ENCODE data around the gene APOL4. TPM values are rescaled to one million over a fixed set of nuclear protein-coding genes. Genes with fewer than 3 reads are reported as not detected.
A peak's percentile ranks its signal among the peaks of the same experiment; 100 is the strongest.
"Not testable (repeated sequence)": the region's sequence is repeated elsewhere in the genome, so short reads cannot be mapped to it uniquely, and the experiment has no call there.

Gene APOL4
- total RNA-seq, 1 experiment from 2014 or later, result not detected

- DNase-seq (ENCODE audit: low read depth), result no peak
These were observed 18.2 kb downstream of the APOL4 start for GRCh38 chr22:36183446-36183845.

GRCh38 chr22:36182857-36183256 lies 18.8 kb downstream of the APOL4 start:
- no peak for DNase-seq (ENCODE audit: low read depth)

- DNase-seq (ENCODE audit: low read depth), result no peak
These were observed 19.6 kb downstream of the APOL4 start for GRCh38 chr22:36182056-36182455.

- DNase-seq (ENCODE audit: low read depth), result no peak
These were observed 20.7 kb downstream of the APOL4 start for GRCh38 chr22:36180928-36181327.

GRCh38 chr22:36180038-36180880 lies 21.4 kb downstream of the APOL4 start:
- DNase-seq (ENCODE audit: low read depth), result peak; percentile 65

GRCh38 chr22:36177160-36177559 lies 24.4 kb downstream of the APOL4 start:
- no peak for DNase-seq (ENCODE audit: low read depth)

GRCh38 chr22:36175892-36176291 lies 25.7 kb downstream of the APOL4 start:
- no peak for DNase-seq (ENCODE audit: low read depth)

GRCh38 chr22:36171941-36172340 lies 29.7 kb downstream of the APOL4 start:
- no peak for DNase-seq (ENCODE audit: low read depth)

- DNase-seq (ENCODE audit: low read depth), result no peak
These were observed 34.9 kb downstream of the APOL4 start for GRCh38 chr22:36166518-36167220.

GRCh38 chr22:36166086-36166485 lies 35.5 kb downstream of the APOL4 start:
- DNase-seq (ENCODE audit: low read depth), result no peak

- DNase-seq (ENCODE audit: low read depth), result no peak
These were observed 36.5 kb downstream of the APOL4 start for GRCh38 chr22:36165141-36165540.

GRCh38 chr22:36164621-36165020 lies 37.0 kb downstream of the APOL4 start:
- no peak for DNase-seq (ENCODE audit: low read depth)

GRCh38 chr22:36163497-36163896 lies 38.1 kb downstream of the APOL4 start:
- DNase-seq (ENCODE audit: low read depth), result no peak

- no peak for DNase-seq (ENCODE audit: low read depth)
These were observed 39.2 kb downstream of the APOL4 start for GRCh38 chr22:36162127-36163034.

- not testable (repeated sequence) for DNase-seq (ENCODE audit: low read depth)
These were observed 39.8 kb downstream of the APOL4 start for GRCh38 chr22:36161793-36162126.

GRCh38 chr22:36160499-36160942 lies 41.1 kb downstream of the APOL4 start, which contains the start of gene APOL3:
Gene APOL3 (minus strand): TSS chr22:36160755. CDS start chr22:36149055, 11,700 bp downstream.
- DNase-seq (ENCODE audit: low read depth), result peak; percentile 76

- DNase-seq (ENCODE audit: low read depth), result peak; percentile 85
These were observed 44.8 kb downstream of the APOL4 start for GRCh38 chr22:36156515-36157419.

- no peak for DNase-seq (ENCODE audit: low read depth)
These were observed 45.5 kb downstream of the APOL4 start for GRCh38 chr22:36156119-36156514.

- DNase-seq (ENCODE audit: low read depth), result no peak
These were observed 45.9 kb downstream of the APOL4 start for GRCh38 chr22:36155702-36156101.

- no peak for DNase-seq (ENCODE audit: low read depth)
These were observed 47.1 kb downstream of the APOL4 start for GRCh38 chr22:36154423-36154945.

Measured in RPMI7951 (cell line).